Measurements from ENCODE around the gene ECHDC3.

ECHDC3 gene

DNA sequence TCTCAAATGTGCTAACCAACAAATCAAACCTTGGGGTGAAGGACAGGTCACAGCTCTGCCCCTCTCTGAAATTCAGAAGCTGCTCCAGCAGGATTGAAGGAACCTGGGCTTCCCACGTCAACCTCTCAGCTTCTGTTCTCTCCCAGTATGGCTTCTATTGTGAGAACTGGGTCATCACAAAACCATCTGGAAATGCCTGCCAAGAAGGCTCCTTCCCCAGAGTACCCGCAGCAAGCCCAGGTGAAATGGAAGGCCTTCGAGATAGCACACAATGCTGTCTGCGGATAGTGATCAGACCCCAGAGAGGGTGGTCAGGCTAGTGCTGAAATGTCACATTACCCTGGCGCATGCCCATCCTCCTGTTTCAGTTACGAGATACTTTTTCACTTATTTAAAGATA, 64.5 kb downstream of the ECHDC3 start:
- no peak for DNase-seq (ENCODE audit: extremely low spot score)
- CTCF ChIA-PET, result interaction anchor here (0.9 kb wide), 1 partner anchor 180 kb away, joined by 3 read pairs; no protein-coding TSS in a partner anchor
- POLR2A ChIA-PET, result no interaction called here
- no peak for TF ChIP-seq ARNT (IDR thresholded peaks at IDR 0.05)
- TF ChIP-seq, protein P1, sequence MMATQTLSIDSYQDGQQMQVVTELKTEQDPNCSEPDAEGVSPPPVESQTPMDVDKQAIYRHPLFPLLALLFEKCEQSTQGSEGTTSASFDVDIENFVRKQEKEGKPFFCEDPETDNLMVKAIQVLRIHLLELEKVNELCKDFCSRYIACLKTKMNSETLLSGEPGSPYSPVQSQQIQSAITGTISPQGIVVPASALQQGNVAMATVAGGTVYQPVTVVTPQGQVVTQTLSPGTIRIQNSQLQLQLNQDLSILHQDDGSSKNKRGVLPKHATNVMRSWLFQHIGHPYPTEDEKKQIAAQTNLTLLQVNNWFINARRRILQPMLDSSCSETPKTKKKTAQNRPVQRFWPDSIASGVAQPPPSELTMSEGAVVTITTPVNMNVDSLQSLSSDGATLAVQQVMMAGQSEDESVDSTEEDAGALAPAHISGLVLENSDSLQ (IDR thresholded peaks at IDR 0.05), result no peak
- TF ChIP-seq ELF4 (IDR thresholded peaks at IDR 0.05), result no peak
- TF ChIP-seq BHLHE40 (IDR thresholded peaks at IDR 0.05; ENCODE audit: borderline replicate concordance), result no peak
- no peak for TF ChIP-seq FOXA1 (IDR thresholded peaks at IDR 0.05)
- no peak for TF ChIP-seq HDGF (IDR thresholded peaks at IDR 0.05; ENCODE audit: borderline replicate concordance)
- no peak for TF ChIP-seq FOXM1 (IDR thresholded peaks at IDR 0.05; ENCODE audit: borderline replicate concordance)
- no peak for TF ChIP-seq SUZ12 (IDR thresholded peaks at IDR 0.05)
- no peak for TF ChIP-seq NFRKB (IDR thresholded peaks at IDR 0.05)
- TF ChIP-seq CTBP1 (IDR thresholded peaks at IDR 0.05; ENCODE audit: borderline replicate concordance), result no peak
- TF ChIP-seq SP1 (IDR thresholded peaks at IDR 0.05), result no peak
- TF ChIP-seq LEF1 (IDR thresholded peaks at IDR 0.05; ENCODE audit: borderline replicate concordance), result no peak
- TF ChIP-seq FOXK2 (IDR thresholded peaks at IDR 0.05), result no peak
- no peak for TF ChIP-seq TARDBP (IDR thresholded peaks at IDR 0.05)
- TF ChIP-seq ZNF384 (IDR thresholded peaks at IDR 0.05), result no peak
- no peak for TF ChIP-seq L3MBTL2 (conservative IDR thresholded peaks at IDR 0.05)

GRCh38 chr10:11808808-11809207, 66.6 kb downstream of the ECHDC3 start:
- ChIA-PET CTCF (interaction anchor here (1.1 kb wide), 1 partner anchor 11 kb away, joined by 3 read pairs; no protein-coding TSS in a partner anchor), POLR2A (no interaction called here)
- no peak for TF ChIP-seq L3MBTL2 (conservative IDR thresholded peaks at IDR 0.05)
- TF ChIP-seq FOXK2 (IDR thresholded peaks at IDR 0.05), result no peak
- TF ChIP-seq FOXA1 (IDR thresholded peaks at IDR 0.05), result no peak
- no peak for TF ChIP-seq BHLHE40 (IDR thresholded peaks at IDR 0.05; ENCODE audit: borderline replicate concordance)
- no peak for TF ChIP-seq HDGF (IDR thresholded peaks at IDR 0.05; ENCODE audit: borderline replicate concordance)
- TF ChIP-seq, protein P1 (IDR thresholded peaks at IDR 0.05), result no peak
- no peak for TF ChIP-seq ZNF384 (IDR thresholded peaks at IDR 0.05)
- no peak for TF ChIP-seq ELF4 (IDR thresholded peaks at IDR 0.05)
- TF ChIP-seq ARNT (IDR thresholded peaks at IDR 0.05), result no peak
- no peak for TF ChIP-seq SUZ12 (IDR thresholded peaks at IDR 0.05)
- no peak for TF ChIP-seq CTBP1 (IDR thresholded peaks at IDR 0.05; ENCODE audit: borderline replicate concordance)
- no peak for TF ChIP-seq FOXM1 (IDR thresholded peaks at IDR 0.05; ENCODE audit: borderline replicate concordance)
- TF ChIP-seq SP1 (IDR thresholded peaks at IDR 0.05), result no peak
- TF ChIP-seq TARDBP (IDR thresholded peaks at IDR 0.05), result no peak
- no peak for TF ChIP-seq NFRKB (IDR thresholded peaks at IDR 0.05)
- no peak for TF ChIP-seq LEF1 (IDR thresholded peaks at IDR 0.05; ENCODE audit: borderline replicate concordance)
- no peak for DNase-seq (ENCODE audit: extremely low spot score)

GRCh38 chr10:11810313-11810766, 68.2 kb downstream of the ECHDC3 start:
- CTCF ChIA-PET, result interaction anchor here (0.5 kb wide), 1 partner anchor 17 kb away, joined by 3 read pairs; no protein-coding TSS in a partner anchor
- DNase-seq (ENCODE audit: extremely low spot score), result no peak
- TF ChIP-seq SP1 (IDR thresholded peaks at IDR 0.05) (no peak), NFRKB (IDR thresholded peaks at IDR 0.05) (no peak), CTBP1 (IDR thresholded peaks at IDR 0.05; ENCODE audit: borderline replicate concordance) (no peak), ELF4 (IDR thresholded peaks at IDR 0.05) (no peak), ARNT (IDR thresholded peaks at IDR 0.05) (no peak), FOXK2 (IDR thresholded peaks at IDR 0.05) (no peak), SUZ12 (IDR thresholded peaks at IDR 0.05) (no peak), FOXA1 (IDR thresholded peaks at IDR 0.05) (no peak), TARDBP (IDR thresholded peaks at IDR 0.05) (no peak), L3MBTL2 (conservative IDR thresholded peaks at IDR 0.05) (no peak)
- TF ChIP-seq, protein P1 (IDR thresholded peaks at IDR 0.05), result no peak
- POLR2A ChIA-PET, result no interaction called here

DNA sequence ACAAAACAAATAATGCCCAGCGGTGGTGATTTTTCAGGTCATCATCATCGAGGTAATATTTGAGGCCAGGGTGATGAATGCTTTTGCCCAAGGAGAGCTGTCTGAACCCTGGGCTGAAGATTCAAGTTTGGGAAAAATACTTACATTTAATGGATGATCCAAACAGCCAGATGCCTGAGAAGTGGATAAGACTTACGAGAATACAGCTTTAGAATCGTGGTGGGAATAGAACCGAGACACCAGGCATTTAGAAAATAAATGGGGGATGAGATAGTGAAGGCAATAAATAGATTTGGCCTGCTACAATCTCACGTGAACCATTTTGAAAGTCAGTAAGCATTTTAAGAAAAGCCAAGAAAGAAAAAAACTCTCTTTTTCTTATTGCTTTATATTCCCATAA, 68.8 kb downstream of the ECHDC3 start:
- ChIA-PET POLR2A (interaction anchor here (0.9 kb wide), 1 partner anchor 9 kb away, joined by 3 read pairs; no protein-coding TSS in a partner anchor), CTCF (no interaction called here)
- DNase-seq (ENCODE audit: extremely low spot score), result no peak
- no peak for TF ChIP-seq FOXK2 (IDR thresholded peaks at IDR 0.05)
- TF ChIP-seq ELF4 (IDR thresholded peaks at IDR 0.05), result no peak
- TF ChIP-seq SP1 (IDR thresholded peaks at IDR 0.05), result no peak
- no peak for TF ChIP-seq ZNF384 (IDR thresholded peaks at IDR 0.05)
- no peak for TF ChIP-seq L3MBTL2 (conservative IDR thresholded peaks at IDR 0.05)
- no peak for TF ChIP-seq NFRKB (IDR thresholded peaks at IDR 0.05)
- no peak for TF ChIP-seq BHLHE40 (IDR thresholded peaks at IDR 0.05; ENCODE audit: borderline replicate concordance)
- TF ChIP-seq SUZ12 (IDR thresholded peaks at IDR 0.05), result no peak

DNA sequence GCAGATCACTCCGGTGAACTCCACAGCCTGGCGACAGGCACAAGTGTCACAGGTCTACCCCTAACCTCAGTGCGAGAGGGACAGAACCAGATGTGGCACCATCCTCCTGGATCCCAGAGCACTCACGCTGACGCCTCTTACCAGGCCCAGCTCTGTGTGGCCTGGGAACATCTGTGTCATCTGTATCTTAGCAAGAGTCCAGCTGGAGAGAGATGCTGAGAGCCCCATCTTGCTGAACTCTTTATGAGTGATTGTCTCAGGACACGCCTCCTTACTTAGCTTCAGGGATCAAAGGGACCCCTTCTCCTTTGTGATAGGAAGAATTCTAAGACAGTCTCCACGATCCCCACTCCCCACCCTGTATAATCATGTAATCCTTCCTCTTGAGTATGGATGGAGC, 71.0 kb downstream of the ECHDC3 start:
- ChIA-PET POLR2A (no interaction called here), CTCF (interaction anchor here (1.1 to 1.4 kb wide), 2 partner anchors 20 to 30 kb away, joined by 3 to 5 read pairs; no protein-coding TSS in a partner anchor)
- DNase-seq (ENCODE audit: extremely low spot score), result no peak
- no peak for TF ChIP-seq CTBP1 (IDR thresholded peaks at IDR 0.05; ENCODE audit: borderline replicate concordance)
- no peak for TF ChIP-seq L3MBTL2 (conservative IDR thresholded peaks at IDR 0.05)
- TF ChIP-seq, protein P1 (IDR thresholded peaks at IDR 0.05), result no peak
- TF ChIP-seq TARDBP (IDR thresholded peaks at IDR 0.05), result no peak
- no peak for TF ChIP-seq SUZ12 (IDR thresholded peaks at IDR 0.05)
